K562 (cell line): ENCODE results near the gene NPHP3. TPM values are rescaled to one million over a fixed set of nuclear protein-coding genes. Genes with fewer than 3 reads are reported as not detected.

Experiments
- ATF2 ChIP-seq: sonication (generic); formaldehyde crosslinking; IDR thresholded peaks from 2 replicates; pipeline ENCODE4 v1.8.1; 2022; ENCODE audit warnings: missing genetic modification reagents
- CHD1 ChIP-seq: fragments of 200-600 bp; sonication (generic); IDR thresholded peaks from one replicate; pipeline ENCODE4 v1.6.1; 2012; ENCODE audit warnings: mild to moderate bottlenecking, moderate library complexity, low read length, inconsistent platforms
- CUX1 ChIP-seq: fragments of 200-800 bp; sonication (Bioruptor generic); IDR thresholded peaks from 2 replicates; pipeline ENCODE4 v1.6.1; 2016; ENCODE audit warnings: missing genetic modification characterization, missing compliant biosample characterization
- GATA2 ChIP-seq: sonication (generic); formaldehyde crosslinking; IDR thresholded peaks from 2 replicates; pipeline ENCODE4 v1.4.0; 2020; ENCODE audit warnings: mild to moderate bottlenecking, missing genetic modification reagents
- GATAD2B ChIP-seq: fragments of 450-650 bp; IDR thresholded peaks from 2 replicates; pipeline ENCODE4 v1.6.1; 2017; ENCODE audit warnings: mild to moderate bottlenecking, borderline replicate concordance
- GTF2A2 ChIP-seq: IDR thresholded peaks from 2 replicates; pipeline ENCODE4 v1.6.1; 2016; ENCODE audit warnings: mild to moderate bottlenecking, missing genetic modification characterization, missing compliant biosample characterization
- JUNB ChIP-seq: fragments of 450-650 bp; formaldehyde crosslinking; conservative IDR thresholded peaks from 2 replicates; pipeline ENCODE4 v1.4.0; 2020; ENCODE audit warnings: mild to moderate bottlenecking
- MCM5 ChIP-seq: fragments of 450-650 bp; IDR thresholded peaks from 2 replicates; pipeline ENCODE4 v1.6.1; 2016; ENCODE audit warnings: low read depth
- MXD1 ChIP-seq: fragments of 250-450 bp; sonication (Bioruptor Pico); IDR thresholded peaks from 2 replicates; pipeline ENCODE4 v1.8.0; 2021; ENCODE audit warnings: borderline replicate concordance, mild to moderate bottlenecking, moderate library complexity; ENCODE audit not compliant: poor library complexity, severe bottlenecking
- RBM14 ChIP-seq: fragments of 200-400 bp; formaldehyde crosslinking; IDR thresholded peaks from 2 replicates; pipeline ENCODE4 v1.6.1; 2018; ENCODE audit warnings: low read depth, mild to moderate bottlenecking, low read length, moderate library complexity, borderline replicate concordance; ENCODE audit not compliant: insufficient read depth
- SAFB2 ChIP-seq: fragments of 200-400 bp; formaldehyde crosslinking; IDR thresholded peaks from 2 replicates; pipeline ENCODE4 v1.6.1; 2018; ENCODE audit warnings: borderline replicate concordance, low read length, low read depth, moderate library complexity; ENCODE audit not compliant: severe bottlenecking
- STAG1 ChIP-seq: sonication (generic); formaldehyde crosslinking; IDR thresholded peaks from 2 replicates; pipeline ENCODE4 v1.5.0; 2020; ENCODE audit warnings: missing genetic modification reagents, borderline replicate concordance
- ZNF407 ChIP-seq: fragments of 450-650 bp; IDR thresholded peaks from 2 replicates; pipeline ENCODE4 v1.6.1; 2016; ENCODE audit warnings: low read depth
- polyA plus RNA-seq, 8 experiments: library from polyadenylated mRNA; depleted of rRNA in 4 of 8; stranded (reverse) in 5 of 8; unstranded in 3 of 8; fragments of >200 nt; fragmentation: Nextera tagmentation in 2 of 8; fragmentation: Illumina TruSeq in 1 of 8; extraction: Ambion mirVana in 2 of 8; extraction: Trizol in 1 of 8; gene quantifications; 2 replicates each; pipeline versions ENCODE4 v1.2.1 to v1.2.3, GENCODE V29; 2011 to 2014; ENCODE audit warnings: inconsistent platforms in 1 of 8, missing spikeins in 1 of 8
- total RNA-seq, 7 experiments: library from RNA; depleted of rRNA in 6 of 7; stranded (reverse); fragments of >200 nt in 6 of 7; fragmentation: Illumina TruSeq in 2 of 7; extraction: Trizol in 2 of 7; gene quantifications; 2 replicates each; pipeline versions ENCODE4 v1.2.1 to v1.2.3, GENCODE V29; 2011 to 2021; ENCODE audit warnings: low replicate concordance in 1 of 7

The NPHP3 gene
- total and polyA plus RNA-seq, 9 of the 15 experiments (the other 6 are each of a cell fraction or from before 2014, with no cell fraction given), result 0.62 to 13.2 (median 5.8) TPM

- TF ChIP-seq CUX1 (CRISPR knock-in tag), result no peak
- no peak for TF ChIP-seq GATAD2B
- TF ChIP-seq GTF2A2, result no peak
- TF ChIP-seq ZNF407, result no peak
- TF ChIP-seq SAFB2, result no peak
- no peak for TF ChIP-seq CHD1
- TF ChIP-seq JUNB (CRISPR knock-in tag), result no peak
- no peak for TF ChIP-seq GATA2 (CRISPR knock-in tag)
- no peak for TF ChIP-seq STAG1 (CRISPR knock-in tag)
- no peak for TF ChIP-seq MXD1 (CRISPR knock-in tag)
- TF ChIP-seq RBM14, result no peak
- TF ChIP-seq ATF2 (CRISPR knock-in tag), result no peak
- no peak for TF ChIP-seq MCM5
These were observed 11.9 kb downstream of the NPHP3 start (continued) for GRCh38 chr3:132710311-132710710.
